NCI-H82 treated with DMSO at 0.1 percent for 48 hours (cell line): Measurements from ENCODE around the gene NLE1.

Source experiments
- DNase-seq: peaks from one replicate; lab custom pipeline; 2025; ENCODE audit not compliant: unreplicated experiment; lab: John Stamatoyannopoulos, UW

The NLE1 gene

DNA sequence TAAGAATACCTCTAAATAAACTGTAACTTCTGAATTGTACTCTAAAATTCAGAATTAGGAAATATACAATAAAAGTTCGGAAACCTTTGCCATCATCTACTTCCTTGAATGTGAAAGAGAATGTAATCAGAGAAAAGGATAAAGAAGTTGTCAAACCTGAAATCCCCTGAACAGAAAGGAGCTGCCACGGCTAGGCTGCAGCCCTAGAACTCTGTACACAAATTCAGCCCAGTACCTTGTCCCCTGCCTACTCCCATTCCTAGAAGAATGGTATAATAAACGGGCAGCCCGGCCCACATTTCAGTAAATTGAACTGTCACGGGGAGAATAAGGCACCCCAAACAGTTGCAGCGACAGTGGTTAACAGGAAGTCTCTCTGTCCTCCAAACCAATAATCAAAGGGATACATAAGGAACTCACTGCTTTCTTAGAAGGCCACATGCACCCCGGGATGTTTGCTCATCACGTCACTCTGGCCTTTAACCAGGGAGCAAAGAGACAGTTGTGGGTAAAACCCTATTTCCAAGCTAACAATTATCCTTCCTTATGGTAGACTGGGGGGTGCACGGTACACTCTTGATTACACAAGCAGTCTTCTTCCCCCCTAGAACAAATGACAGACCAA is 54.3 kb downstream of the NLE1 start:
- DNase-seq, result no peak

DNA sequence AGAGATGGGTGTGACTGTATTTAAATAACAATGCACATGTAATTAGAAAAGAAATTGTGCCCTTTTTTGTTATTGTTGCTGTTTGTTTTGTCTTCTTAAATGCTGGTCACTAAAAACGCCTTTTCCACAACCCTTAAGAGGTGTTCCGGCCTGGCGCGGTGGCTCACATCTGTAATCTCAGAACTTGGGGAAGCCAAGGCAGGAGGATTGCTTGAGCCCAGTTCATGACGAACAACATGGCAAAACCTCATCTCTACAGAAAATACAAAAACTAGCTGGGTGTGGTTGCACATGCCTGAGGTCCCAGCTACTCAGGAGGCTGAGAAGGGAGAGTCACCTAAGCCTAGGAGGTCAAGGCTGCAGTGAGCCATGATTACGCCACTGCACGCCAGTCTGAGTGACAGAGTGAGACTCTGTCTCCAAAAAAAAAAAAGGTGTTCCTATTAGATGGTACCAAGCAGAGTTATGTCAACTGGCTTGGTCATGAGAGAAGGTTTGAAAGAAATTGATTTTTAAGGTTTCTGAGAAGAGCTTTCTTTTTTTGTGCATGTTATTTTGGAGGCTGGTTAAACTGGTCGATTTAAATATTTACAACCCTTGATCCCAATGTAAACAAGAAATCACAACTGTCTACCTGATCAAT is 55.1 kb downstream of the NLE1 start:
- DNase-seq, result no peak

DNA sequence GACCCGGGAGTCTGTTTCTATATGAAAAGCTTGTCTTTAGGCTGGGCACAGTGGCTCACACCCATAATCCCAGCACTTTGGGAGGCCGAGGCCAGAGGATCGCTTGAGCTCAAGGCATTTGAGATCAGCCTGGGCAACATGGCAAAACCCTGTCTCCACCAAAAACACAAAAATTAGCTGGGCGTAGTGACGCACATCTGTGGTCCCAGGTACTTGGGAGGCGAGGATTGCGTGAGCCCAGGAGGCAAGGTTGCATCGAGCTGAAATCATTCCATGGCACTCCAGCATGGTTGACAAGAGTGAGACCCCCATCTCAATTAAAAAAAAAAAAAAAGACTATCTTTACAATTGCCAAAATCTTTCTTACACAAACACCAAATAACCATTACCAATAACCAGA is 55.9 kb downstream of the NLE1 start:
- DNase-seq, result no peak

DNA sequence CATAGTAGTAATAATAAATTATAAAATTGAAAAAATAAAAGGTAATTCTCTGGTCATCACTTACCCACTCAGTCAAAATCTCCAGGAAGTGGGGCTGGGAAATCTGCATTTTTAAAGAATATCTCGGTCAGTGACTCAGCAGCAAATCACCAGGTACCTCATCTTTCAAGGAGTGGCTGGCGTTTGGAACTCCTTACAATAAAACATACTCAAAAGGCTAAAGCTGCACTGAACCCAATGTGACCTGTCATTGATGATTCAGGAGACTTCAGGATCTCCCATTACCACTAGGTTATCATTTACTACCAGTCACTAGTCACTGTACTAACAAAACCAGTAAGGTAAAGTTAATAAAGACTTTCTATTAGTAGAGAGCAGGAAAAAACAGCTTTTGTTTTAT is 57.1 kb downstream of the NLE1 start:
- DNase-seq, result no peak

DNA sequence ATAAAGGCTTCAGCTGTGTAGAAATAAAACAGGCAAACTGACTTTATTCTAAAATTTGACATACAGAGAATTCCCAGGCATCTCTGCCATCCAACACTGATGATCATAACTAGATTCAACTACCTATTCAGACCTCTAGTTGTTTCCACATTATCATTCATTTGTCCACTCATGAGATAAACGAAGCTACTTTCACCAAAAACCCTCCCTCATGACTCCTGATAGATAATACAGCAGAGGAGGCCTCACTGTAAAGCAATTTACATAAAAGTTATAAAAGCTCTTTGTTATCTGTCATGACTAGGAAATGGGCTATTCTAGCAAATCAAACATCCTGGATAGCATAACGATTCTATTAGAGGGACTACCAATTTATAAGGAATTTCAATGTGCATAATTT is 59.0 kb downstream of the NLE1 start:
- no peak for DNase-seq

DNA sequence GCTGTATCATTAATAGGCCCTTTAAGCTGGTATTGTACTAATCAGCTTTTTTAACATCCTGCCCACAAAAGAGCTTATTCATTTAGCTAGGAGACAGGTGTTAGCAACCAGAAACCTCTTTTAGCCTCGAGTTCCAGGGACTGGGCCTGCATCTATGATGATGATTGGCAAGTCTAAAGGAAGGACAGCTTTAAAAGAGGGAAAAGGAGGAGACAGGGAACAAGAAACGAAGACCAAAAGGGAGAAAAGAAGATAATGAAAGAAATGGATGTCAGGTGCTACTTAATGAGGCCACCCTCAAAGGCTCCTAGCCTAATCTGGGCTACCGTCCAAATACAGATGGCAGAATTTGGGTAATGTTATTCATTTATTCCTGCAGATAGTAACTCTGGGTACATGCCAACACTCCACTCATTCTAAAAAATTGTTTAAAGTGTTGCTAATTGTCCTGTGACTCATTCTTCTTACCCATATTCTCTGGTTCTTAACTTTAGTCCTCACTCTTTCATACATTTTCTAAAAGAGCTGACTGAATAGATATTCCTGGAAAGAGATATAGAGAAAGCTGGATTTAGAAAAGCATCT is 59.9 kb downstream of the NLE1 start:
- peak; percentile 84 for DNase-seq

DNA sequence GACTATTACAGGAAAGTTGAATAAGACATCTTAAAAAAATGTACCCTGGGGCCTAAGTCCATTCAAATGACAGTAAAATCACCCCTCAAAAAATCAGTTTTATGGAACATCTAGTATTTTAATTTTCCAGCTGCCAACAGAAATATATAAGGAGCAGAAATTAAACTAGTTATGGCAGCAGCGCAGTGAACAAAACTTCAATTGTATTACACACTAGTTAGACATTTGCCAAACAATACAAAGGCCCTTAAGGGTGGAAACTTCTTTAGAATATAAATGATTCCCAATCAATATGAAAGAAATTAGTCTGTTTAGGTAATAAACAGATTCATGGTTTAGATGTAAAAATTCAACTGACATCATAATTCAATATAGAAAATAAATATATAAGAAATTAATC is 60.5 kb downstream of the NLE1 start:
- DNase-seq, result no peak

DNA sequence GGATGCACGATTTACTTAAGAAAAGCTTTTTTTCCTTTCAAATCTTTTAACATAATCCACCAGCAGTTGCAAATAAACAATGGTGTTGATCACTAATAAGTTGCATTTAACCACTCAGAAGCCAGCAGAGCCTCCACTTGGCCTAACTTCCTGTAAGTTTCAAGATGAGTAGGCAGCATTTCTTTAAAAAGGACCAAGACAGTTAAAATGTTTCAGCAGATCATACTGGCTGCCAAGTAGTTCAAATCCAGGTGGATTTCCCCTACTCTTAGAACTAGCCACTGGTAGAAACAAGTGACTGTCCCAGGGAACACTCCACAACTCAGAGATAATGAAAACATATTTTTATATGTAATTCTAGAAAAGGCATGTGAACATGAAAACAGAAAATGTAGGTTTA is 61.6 kb downstream of the NLE1 start:
- no peak for DNase-seq

DNA sequence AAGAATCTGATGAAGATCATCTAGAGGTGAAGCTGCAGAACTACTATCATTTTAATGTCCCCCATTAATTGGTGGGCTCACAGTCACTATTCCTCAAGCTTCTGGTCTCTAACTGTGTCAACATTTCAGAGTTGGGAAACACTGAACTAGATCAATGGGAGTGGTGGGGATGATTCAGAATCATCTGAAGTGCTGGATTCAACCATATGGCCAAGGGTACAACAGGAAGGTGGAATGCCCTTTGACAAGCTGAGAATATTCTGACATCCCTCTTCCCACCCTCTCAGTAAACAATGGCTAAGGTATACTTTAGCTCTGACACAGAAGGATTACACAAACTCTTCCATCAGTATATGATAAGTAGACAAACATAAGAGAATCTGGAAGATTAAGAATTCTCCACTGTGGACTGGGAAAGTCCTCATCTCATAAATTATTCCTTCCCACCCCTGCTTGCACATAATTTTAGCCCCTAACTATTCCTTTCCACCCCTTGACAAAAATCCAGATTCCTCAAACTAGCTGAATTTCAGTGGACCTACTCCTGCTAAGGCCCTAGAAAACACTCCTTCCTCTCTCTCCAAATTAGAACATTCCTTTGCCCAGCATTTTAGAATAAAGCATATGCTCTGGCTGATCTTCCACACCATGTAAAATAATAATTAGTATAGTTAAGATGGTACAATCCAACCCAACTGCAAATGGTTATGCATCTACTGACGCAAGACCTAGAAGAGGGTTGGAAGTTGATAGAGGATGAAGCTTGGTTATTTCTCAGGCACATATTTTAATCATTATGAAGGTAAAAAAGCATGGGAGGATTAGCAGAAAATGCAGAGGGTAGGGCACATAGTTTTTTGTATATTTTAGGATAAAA is 62.3 kb downstream of the NLE1 start:
- no peak for DNase-seq
